GM12801 (cell line): ENCODE results near the gene CCDC172.

Experiments used
- TF ChIP-seq, protein P1 (sequence below): IDR thresholded peaks from one replicate; pipeline ENCODE4 v1.5.1; 2011; ENCODE audit warnings: control low read depth; ENCODE audit not compliant: insufficient read length; ENCODE audit errors: extremely low read depth

The CCDC172 gene, protein sequence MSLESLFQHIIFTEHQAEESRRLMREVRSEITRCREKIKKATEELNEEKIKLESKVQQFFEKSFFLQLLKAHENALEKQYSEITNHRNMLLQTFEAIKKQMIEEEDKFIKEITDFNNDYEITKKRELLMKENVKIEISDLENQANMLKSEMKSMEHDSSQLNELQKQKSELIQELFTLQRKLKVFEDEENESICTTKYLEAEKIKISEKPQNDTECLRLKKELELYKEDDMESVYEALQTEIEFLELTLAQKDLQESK

DNA sequence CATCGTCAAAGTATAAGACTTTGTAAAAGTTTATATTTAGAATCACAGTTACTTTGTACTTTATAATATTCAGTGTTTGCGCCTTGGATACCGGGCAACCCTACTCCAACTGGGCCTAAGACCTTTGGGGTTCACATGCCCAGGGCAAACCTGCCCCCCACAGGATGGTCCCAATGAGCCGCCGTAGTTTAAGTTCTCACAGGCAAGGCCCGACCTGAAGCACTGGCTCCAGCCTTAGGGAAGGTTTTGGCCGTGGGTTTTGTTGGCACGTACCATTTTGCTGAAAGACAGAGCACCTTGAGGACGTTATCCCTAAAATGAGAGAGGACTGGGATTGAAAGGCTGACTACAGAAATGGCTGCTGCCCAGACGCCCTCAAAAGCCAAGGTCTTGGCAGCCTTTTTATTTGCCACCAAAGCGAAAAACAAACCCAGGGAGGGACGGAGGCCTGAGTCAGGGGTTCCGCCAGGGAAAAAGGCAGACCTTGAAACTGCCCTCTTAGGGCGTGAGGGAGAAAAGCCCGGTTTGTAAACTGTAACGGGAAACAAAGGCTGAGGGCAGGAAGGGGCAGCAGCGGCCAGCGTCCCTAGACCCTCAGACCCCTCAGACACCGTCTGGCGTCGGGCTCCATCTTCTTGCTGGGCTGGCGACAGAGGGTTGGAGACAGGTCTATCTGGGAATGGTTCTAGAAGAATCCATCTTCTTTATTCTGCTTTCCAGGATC lies at the start of gene CCDC172:
Gene CCDC172, plus strand, starts transcription at position 222 of the 724 bp plus-strand sequence. CDS start 564 bp downstream, outside the sequence.
- TF ChIP-seq, protein P1, sequence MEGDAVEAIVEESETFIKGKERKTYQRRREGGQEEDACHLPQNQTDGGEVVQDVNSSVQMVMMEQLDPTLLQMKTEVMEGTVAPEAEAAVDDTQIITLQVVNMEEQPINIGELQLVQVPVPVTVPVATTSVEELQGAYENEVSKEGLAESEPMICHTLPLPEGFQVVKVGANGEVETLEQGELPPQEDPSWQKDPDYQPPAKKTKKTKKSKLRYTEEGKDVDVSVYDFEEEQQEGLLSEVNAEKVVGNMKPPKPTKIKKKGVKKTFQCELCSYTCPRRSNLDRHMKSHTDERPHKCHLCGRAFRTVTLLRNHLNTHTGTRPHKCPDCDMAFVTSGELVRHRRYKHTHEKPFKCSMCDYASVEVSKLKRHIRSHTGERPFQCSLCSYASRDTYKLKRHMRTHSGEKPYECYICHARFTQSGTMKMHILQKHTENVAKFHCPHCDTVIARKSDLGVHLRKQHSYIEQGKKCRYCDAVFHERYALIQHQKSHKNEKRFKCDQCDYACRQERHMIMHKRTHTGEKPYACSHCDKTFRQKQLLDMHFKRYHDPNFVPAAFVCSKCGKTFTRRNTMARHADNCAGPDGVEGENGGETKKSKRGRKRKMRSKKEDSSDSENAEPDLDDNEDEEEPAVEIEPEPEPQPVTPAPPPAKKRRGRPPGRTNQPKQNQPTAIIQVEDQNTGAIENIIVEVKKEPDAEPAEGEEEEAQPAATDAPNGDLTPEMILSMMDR = no peak

DNA sequence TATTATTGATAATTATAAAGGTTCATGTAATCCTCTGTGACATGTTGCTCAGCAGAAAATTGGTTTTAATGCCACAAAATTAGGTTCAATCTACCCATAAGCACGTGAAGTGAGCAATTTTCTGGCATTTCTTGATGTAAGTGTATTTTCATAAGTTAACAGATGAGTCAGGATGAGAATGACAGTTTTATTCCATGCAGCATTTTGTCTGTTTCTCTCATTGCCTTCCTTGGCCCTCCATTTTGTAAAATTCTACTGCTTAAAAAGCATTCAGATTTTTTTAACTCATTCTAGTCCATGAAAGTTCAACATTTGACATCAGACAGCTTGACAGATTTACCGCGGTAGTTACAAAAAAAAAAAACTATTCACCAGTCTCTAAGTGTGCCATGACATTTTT lies 47.3 kb upstream of the CCDC172 start:
- TF ChIP-seq, protein P1 = no peak

DNA sequence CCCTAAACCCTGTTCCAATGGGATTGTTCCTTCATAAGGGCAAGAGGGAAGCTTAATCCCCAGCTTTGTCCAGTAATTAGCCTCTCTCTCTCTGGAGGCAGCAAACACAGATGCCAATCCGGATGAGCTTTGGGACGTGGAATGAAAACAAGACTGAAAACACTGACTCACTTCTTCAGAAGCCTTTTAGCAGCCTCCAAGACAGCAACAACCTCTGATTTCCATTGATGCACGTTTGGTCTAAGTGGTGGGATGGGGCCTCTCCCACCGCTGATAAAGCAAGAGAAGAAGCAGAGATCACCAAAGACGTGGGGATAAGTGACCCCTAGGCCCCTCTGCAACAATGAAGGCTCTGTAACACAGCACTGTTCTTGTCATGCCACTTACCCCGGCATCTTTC lies 45.4 kb upstream of the CCDC172 start:
- TF ChIP-seq, protein P1 = no peak

DNA sequence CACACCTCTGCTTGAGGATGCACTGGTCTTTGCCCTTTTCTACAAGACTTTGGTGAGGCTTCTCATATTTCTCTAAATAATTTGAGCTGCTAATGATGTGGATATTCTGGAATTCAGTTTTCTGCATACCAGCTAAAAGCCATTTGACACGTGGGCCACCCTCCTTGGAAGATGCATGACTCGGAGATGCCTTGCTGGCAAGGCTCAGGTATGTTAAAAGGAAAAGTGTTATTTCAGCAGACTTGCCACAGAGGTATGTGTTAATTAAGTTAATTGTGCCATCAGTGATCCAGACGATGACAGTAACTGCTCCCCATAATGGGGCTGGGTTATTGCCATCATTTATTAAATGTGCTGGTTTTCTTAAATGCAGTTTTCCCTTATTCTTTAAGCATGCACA lies 42.5 kb upstream of the CCDC172 start:
- TF ChIP-seq, protein P1 = no peak

DNA sequence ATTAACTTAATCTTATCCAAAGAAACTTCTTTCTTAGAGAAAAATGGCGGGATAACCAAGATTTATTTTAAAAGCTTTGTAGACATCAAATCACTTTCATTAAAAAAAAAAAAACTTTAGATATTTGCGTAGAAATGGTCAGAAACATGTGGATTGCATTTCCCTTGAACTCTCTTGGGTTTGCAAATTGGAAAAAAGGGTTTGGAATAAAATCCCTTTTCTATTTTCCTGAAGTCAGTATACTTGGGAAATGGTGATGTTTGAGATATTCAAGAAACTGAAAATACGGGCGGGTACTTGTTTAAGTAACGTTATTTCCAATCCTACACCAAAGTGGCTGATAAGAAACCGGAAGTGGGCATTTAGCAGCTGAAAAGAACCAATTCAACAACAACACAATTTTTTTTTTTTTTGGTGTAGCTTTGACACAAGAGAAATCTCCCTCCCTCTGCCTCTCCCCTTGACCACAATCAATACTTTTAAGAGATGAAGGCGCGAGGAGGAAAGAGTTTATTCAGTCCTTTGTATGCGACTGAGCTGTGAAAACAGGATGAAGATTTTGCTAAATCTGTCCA lies 37.5 kb upstream of the CCDC172 start:
- TF ChIP-seq, protein P1 = no peak

DNA sequence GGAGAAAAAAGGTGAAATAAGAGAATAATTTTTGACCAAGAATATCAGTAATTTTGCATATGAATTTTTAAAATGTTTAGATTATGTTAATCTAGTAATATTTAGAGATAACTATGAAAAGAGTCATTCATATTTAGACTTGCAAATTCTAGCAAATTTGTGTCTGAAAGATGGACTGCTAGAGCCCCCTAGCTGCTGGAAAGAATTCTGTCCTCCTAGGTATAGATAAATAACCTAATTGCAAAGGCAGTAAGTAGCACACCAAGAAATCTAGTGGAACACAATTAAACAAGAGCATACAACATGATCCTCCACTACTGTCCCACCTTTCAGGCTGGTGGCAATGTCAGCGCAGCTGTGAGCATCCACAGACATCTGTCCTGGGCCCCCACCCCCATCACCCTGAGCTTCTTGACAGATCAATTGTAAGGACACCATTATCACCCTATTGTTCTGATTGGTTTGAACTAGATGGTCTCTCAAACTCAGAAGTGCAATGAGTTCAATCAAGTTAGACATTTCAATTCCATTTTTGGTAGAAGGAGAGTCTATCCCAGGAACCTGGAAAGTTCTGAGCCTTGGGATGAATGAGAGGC lies 36.2 kb upstream of the CCDC172 start:
- TF ChIP-seq, protein P1 = no peak

DNA sequence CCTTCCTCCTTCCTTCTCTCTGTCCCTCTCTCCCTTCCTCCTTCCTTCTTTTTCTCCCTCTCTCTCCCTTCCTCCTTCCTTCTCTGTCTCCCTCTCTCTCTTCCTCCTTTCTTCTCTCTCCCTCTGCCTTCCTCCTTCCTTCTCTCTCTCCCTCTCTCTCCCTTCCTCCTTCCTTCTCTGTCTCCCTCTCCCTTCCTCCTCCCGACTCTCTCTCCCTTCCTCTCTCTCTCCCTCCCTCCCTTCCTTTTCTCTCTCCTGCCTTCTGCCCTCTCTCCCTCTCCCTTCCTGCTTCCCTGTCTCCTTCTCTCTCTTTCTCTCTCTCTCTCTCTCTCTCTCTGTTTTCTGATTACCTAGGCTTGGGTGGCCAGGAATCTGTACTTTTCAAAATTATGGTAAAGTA lies 34.6 kb upstream of the CCDC172 start:
- TF ChIP-seq, protein P1 = no peak
